Colonic mucosa (tissue), 4 donors: ENCODE results near the gene WDR20. TPM values are rescaled to one million over a fixed set of nuclear protein-coding genes. Genes with fewer than 3 reads are reported as not detected.

Source experiments
- DNase-seq: peaks from one replicate; pipeline ENCODE4 v3.0.0-alpha.2; 2020
- H3K27ac ChIP-seq: fragments of 200-600 bp; one replicate; pipeline ENCODE4 v1.8.0; 2021
- H3K27me3 ChIP-seq: fragments of 200-600 bp; one replicate; pipeline ENCODE4 v1.8.0; 2021
- H3K36me3 ChIP-seq: fragments of 200-600 bp; one replicate; pipeline ENCODE4 v1.8.0; 2021
- H3K4me1 ChIP-seq: fragments of 200-600 bp; one replicate; pipeline ENCODE4 v1.8.0; 2021; ENCODE audit warnings: mild to moderate bottlenecking
- H3K4me3 ChIP-seq: fragments of 200-600 bp; one replicate; pipeline ENCODE4 v1.8.0; 2021
- H3K9ac ChIP-seq, 2 donors: one replicate each; pipeline ENCODE4 v1.7.0; 2013; ENCODE audit warnings: control low read depth in 2 of 2, low read depth in 2 of 2, low read length in 2 of 2
- H3K9me3 ChIP-seq: fragments of 200-600 bp; one replicate; pipeline ENCODE4 v1.8.0; 2021
- intact Hi-C: fragments of 100-400 bp; cut with DNase I; formaldehyde crosslinking; loops from one replicate; pipeline ENCODE4 v1.14.1; 2022
- total RNA-seq, 2 donors: library from RNA; stranded (reverse); fragmentation: NEBNext Ultra II Directional in 1 of 2; extraction: Animal tissue kit (Norgen Biotek cat#: 25700) in 1 of 2; gene quantifications; one replicate each; pipeline ENCODE4 v1.2.1, GENCODE V29; 2021
- TF ChIP-seq, protein P1 (sequence below): fragments of 200-600 bp; IDR thresholded peaks from one replicate; pipeline ENCODE4 v1.8.0; 2022; ENCODE audit warnings: antibody characterized with exemption, mild to moderate bottlenecking
- donor health status: healthy.
- donor health status: DM: no; HTN: no; CAD: no.
- donor health status: DM: no; HTN: no; CAD: no.

The WDR20 gene
- total RNA-seq, 2 donors from 2014 or later = 30.0 to 31.2 TPM

DNA sequence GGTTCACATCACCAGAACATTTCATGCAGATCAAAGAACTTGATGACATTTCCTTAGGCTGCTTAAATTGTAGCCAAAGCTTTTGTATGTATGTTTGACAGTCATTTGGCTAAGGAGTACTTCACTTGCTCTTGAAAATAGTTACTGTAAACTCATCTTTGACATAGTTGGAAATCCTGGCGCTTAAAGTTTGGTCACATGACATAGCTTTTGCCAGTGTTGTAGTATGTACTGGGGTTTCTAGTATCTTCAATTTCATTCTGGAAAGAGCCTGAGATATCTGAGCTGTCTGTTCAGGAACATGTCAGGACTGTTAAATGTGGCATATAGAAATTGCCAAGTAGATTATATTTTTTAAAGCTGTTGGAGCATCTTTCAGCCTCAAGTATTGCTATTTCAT, 55.7 kb downstream of the WDR20 start:
- Histone ChIP-seq H3K9ac (no peak overlapping the region), H3K27me3 (no peaks in the 10 kb centered on the region), H3K4me3 (no peak overlapping the region), H3K36me3 (no peaks in the 10 kb centered on the region), H3K27ac (no peak overlapping the region), H3K4me1 (no peaks in the 10 kb centered on the region), H3K9me3 (no peaks in the 10 kb centered on the region)
- TF ChIP-seq, protein P1, sequence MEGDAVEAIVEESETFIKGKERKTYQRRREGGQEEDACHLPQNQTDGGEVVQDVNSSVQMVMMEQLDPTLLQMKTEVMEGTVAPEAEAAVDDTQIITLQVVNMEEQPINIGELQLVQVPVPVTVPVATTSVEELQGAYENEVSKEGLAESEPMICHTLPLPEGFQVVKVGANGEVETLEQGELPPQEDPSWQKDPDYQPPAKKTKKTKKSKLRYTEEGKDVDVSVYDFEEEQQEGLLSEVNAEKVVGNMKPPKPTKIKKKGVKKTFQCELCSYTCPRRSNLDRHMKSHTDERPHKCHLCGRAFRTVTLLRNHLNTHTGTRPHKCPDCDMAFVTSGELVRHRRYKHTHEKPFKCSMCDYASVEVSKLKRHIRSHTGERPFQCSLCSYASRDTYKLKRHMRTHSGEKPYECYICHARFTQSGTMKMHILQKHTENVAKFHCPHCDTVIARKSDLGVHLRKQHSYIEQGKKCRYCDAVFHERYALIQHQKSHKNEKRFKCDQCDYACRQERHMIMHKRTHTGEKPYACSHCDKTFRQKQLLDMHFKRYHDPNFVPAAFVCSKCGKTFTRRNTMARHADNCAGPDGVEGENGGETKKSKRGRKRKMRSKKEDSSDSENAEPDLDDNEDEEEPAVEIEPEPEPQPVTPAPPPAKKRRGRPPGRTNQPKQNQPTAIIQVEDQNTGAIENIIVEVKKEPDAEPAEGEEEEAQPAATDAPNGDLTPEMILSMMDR = no peak
- intact Hi-C loops = no loop called here
- no peak for DNase-seq

DNA sequence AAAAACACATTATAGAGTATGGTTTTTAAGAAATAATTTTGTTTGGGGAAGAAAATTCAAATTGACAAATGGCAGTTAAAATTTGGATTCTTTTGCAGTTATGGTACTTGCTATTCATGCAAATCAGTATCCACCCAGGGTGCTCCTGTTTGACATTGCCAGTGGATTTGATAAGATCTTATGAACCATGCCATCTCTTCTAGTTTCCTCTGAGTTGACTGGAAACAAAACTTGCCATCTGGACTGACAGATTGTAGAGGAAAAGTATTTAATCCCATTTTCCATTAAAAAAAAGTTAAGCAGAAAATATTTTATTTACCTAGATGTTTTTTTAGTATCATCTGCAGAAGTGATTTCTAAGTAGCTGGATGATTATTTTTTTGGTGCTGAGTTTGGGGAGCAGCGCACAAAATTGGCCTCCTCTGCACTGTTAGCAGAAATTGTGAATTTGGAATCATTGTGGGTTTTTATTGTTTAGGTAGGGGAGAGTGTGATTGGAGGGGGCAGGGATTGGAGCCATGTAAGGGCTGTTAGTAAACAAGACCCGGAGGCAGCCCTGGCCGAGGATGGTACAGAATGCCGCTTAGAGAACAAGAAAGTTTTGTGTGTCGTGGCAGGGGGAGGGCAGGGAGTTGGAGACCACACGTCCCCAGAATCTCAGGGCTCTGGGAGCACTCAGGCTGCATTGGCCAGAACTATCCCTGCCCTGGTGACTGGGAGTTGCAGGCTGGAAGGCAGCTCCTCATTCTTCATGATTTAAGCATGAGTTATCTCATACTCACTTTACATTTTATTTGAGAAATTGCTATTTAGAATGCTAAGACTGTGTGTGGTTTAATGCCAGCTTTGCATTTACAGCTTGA, 56.6 kb downstream of the WDR20 start:
- DNase-seq = no peak
- H3K9ac ChIP-seq = no peak overlapping the region
- H3K27ac ChIP-seq = no peak overlapping the region
- no peaks in the 10 kb centered on the region for H3K36me3 ChIP-seq
- no peaks in the 10 kb centered on the region for H3K4me1 ChIP-seq
- intact Hi-C loops = no loop called here
- H3K4me3 ChIP-seq = no peak overlapping the region
- no peaks in the 10 kb centered on the region for H3K27me3 ChIP-seq
- H3K9me3 ChIP-seq = no peaks in the 10 kb centered on the region
- TF ChIP-seq, protein P1 = no peak

DNA sequence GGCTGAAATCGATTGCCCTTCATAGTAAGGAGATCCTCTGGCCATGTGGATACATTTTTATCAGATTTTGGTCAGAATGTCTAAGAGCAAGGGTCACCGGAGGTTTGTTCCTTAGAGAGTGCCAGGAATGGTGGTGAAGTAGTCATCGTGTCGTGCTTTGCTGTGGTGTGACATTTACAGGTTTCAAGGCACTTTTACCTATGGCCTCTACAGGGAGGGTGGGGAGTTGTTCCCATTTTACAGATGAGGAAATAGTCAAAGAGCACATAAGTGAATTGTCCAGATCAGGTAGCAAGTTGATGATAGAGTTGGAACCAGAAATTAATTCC, 57.2 kb downstream of the WDR20 start:
- intact Hi-C loops = no loop called here

DNA sequence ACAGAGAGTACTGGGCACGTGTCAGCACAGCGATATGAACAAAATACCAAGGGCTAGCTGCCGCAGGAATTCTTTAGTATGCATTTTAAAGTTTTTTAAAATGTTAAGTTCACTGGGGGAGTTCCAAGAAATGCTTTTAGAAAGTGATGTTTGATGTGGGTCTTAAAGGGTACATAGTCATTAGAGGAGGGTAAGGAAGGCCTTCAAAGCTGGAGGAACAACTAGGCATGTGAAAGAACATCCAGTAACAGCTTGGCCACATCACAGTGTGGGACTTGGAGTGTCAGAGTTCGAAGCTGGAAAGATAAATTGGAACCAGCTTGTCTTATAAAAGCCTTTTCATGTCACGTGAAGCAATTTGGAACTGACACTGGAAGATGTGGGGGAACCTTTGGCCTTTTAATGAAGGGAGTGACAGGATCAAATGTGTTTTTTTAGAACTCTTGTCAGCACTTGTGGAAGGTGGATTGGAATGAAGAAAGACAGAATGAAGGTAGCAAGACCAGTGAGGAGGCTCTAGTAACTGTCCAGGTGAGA, 57.7 kb downstream of the WDR20 start:
- intact Hi-C loops = no loop called here
- H3K36me3 ChIP-seq = no peaks in the 10 kb centered on the region
- H3K9me3 ChIP-seq = no peaks in the 10 kb centered on the region
- H3K27me3 ChIP-seq = no peaks in the 10 kb centered on the region
- H3K9ac ChIP-seq = no peak overlapping the region
- TF ChIP-seq, protein P1 = no peak
- no peak for DNase-seq
- H3K4me3 ChIP-seq = no peak overlapping the region
- no peak overlapping the region for H3K27ac ChIP-seq
- no peaks in the 10 kb centered on the region for H3K4me1 ChIP-seq

More for the DNA sequence above, 57.2 kb downstream of the WDR20 start:
- Histone ChIP-seq H3K27ac (no peak overlapping the region), H3K9ac (no peak overlapping the region), H3K27me3 (no peaks in the 10 kb centered on the region), H3K36me3 (no peaks in the 10 kb centered on the region), H3K4me3 (no peak overlapping the region), H3K9me3 (no peaks in the 10 kb centered on the region), H3K4me1 (no peaks in the 10 kb centered on the region)
- TF ChIP-seq, protein P1 = no peak
- no peak for DNase-seq

DNA sequence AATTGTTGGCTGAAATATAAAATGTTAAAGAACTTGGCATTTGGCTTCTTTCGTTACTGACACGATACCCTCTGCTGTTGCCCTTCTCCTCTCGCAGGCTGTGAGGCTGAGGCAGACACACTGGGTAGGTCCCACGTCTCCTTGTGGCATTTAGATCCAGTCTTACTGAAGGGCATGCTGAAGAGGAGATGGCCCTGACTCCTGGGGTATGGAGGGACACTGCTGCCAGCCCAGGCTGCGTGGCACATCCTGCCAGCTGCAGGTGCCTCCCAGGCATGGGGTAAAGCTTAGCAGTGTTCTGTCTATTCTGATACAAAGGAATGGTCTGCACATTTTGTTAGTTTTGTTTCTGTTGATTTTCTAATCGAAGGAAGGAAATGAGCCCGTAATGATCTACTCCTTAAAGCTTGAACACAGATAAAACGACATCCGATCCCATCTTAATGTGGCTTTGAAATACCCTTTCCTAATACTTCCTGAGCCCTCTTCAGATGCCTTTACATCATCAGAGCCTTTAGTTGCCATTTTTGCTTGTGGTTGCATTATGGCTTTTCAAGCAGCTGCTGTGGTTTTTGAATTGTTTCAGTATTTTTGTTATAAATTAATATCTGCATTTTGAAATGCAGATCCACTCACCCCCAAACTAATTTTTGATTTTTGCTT, 61.1 kb downstream of the WDR20 start:
- Histone ChIP-seq H3K4me1 (no peaks in the 10 kb centered on the region), H3K36me3 (no peaks in the 10 kb centered on the region), H3K27ac (no peak overlapping the region), H3K9ac (no peak overlapping the region), H3K4me3 (no peak overlapping the region), H3K27me3 (no peaks in the 10 kb centered on the region), H3K9me3 (no peaks in the 10 kb centered on the region)
- intact Hi-C loops = no loop called here
- no peak for DNase-seq
- TF ChIP-seq, protein P1 = no peak
